Mesangial cell (primary cell): ENCODE results near the gene GALNT11. TPM values are rescaled to one million over a fixed set of nuclear protein-coding genes. Genes with fewer than 3 reads are reported as not detected.

Experiments used
- total RNA-seq: library from RNA; depleted of rRNA; stranded (reverse); fragments of >200 nt; gene quantifications from 2 replicates; pipeline ENCODE4 v1.2.3, GENCODE V29; 2015

Gene GALNT11
- 24.0 and 39.2 TPM in 2 replicates for total RNA-seq

DNA sequence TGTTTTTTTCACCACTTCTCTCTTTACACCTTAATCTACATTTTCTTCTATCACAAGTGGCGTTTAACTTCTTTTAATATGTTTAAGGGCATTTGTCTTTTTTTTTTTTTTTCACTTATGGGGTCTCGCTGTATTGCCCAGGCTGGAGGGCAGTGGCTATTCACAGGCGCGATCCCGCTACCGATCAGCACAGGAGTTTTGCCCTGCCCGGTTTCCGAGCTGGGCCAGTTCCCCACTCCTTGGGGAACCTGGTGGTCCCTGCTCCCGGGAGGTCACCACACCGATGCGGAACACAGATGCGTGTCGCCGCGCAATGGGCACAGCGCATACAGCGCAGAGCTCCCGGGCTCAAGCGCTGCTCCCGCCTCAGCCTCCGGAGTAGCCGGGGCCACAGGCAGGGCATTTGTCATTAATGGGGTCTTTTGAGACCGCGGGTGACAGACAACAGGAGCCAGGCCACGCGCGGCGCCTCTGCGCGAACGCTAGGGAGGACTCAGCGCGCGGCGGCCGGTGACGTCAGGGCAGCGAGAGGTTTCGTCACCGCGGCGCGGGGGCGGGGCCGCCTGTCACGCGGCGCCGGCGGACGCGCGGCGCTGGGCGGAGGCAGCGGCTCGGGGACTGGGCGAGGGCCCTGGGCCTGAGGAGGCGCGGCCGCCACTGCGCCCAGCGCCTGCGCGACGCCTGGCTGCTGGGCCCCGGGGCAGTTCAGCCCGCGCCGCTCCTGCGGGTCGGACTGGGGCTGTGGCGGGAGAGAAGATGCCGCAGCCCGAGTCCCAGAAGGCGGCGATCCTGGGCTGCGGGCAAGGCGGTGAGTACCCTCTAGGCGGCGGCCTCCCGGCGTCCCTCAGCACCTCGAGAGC, at the start of gene GALNT11:
GALNT11 (plus strand) TSS at position 598 of the 860 bp plus-strand sequence. CDS start 68,554 bp downstream, outside the sequence.

Other genes starting within 250 kb of the GALNT11 start
- 23.8 and 26.6 TPM in 2 replicates for gene PRKAG2, start 148.6 kb upstream of the GALNT11 start, total RNA-seq
- not detected in 2 replicates for gene GALNTL5, start 69.2 kb upstream of the GALNT11 start, total RNA-seq